Cardiac muscle cell (in vitro differentiated cells and primary cell): ENCODE measurements around the gene GALNT10. TPM values are rescaled to one million over a fixed set of nuclear protein-coding genes. Genes with fewer than 3 reads are reported as not detected.

Experiments
- DNase-seq, 2 donors: peaks; one replicate each; pipeline versions ENCODE4 v3.0.0 to v3.0.0-alpha.2; 2010 to 2017; ENCODE audit warnings: low read depth in 1 of 2, low spot score in 1 of 2
- H3K27ac ChIP-seq: fragments of 200-600 bp; sonication (generic); 2 replicates; pipeline ENCODE4 v1.5.1; 2016
- H3K27me3 ChIP-seq: fragments of 200-600 bp; sonication (generic); 2 replicates; pipeline ENCODE4 v1.6.0; 2016; ENCODE audit warnings: control low read depth
- H3K36me3 ChIP-seq: fragments of 200-600 bp; sonication (generic); 2 replicates; pipeline ENCODE4 v1.5.1; 2016; ENCODE audit warnings: control low read depth
- H3K4me1 ChIP-seq: fragments of 200-600 bp; sonication (generic); 2 replicates; pipeline ENCODE4 v1.8.1; 2017; ENCODE audit warnings: low read depth, mild to moderate bottlenecking, mixed run types
- H3K4me3 ChIP-seq: fragments of 200-600 bp; sonication (generic); 2 replicates; pipeline ENCODE4 v1.5.1; 2016; ENCODE audit warnings: mild to moderate bottlenecking
- H3K9me3 ChIP-seq: fragments of 200-600 bp; sonication (generic); 2 replicates; pipeline ENCODE4 v1.5.1; 2017; ENCODE audit warnings: low read depth, mild to moderate bottlenecking, control low read depth
- polyA plus RNA-seq: library from polyadenylated mRNA; unstranded; fragments of >200 nt; fragmentation: Nextera tagmentation; extraction: Ambion mirVana; gene quantifications from 2 replicates; pipeline ENCODE4 v1.2.1, GENCODE V29; 2016
- total RNA-seq: library from RNA; depleted of rRNA; stranded (reverse); fragments of >200 nt; gene quantifications from 2 replicates; pipeline ENCODE4 v1.2.3, GENCODE V29; 2016
- TF ChIP-seq, protein P1 (sequence below): IDR thresholded peaks from 2 replicates; pipeline ENCODE4 v1.5.1; 2012; ENCODE audit warnings: low read depth, mild to moderate bottlenecking, low read length

The GALNT10 gene
- total and polyA plus RNA-seq, 2 experiments from 2014 or later: 8.2 TPM

- H3K27ac ChIP-seq: no peak overlapping the region
- TF ChIP-seq, protein P1, sequence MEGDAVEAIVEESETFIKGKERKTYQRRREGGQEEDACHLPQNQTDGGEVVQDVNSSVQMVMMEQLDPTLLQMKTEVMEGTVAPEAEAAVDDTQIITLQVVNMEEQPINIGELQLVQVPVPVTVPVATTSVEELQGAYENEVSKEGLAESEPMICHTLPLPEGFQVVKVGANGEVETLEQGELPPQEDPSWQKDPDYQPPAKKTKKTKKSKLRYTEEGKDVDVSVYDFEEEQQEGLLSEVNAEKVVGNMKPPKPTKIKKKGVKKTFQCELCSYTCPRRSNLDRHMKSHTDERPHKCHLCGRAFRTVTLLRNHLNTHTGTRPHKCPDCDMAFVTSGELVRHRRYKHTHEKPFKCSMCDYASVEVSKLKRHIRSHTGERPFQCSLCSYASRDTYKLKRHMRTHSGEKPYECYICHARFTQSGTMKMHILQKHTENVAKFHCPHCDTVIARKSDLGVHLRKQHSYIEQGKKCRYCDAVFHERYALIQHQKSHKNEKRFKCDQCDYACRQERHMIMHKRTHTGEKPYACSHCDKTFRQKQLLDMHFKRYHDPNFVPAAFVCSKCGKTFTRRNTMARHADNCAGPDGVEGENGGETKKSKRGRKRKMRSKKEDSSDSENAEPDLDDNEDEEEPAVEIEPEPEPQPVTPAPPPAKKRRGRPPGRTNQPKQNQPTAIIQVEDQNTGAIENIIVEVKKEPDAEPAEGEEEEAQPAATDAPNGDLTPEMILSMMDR: no peak
Measured at GRCh38 chr5:154273963-154274827, 83.7 kb downstream of the GALNT10 start.

DNA sequence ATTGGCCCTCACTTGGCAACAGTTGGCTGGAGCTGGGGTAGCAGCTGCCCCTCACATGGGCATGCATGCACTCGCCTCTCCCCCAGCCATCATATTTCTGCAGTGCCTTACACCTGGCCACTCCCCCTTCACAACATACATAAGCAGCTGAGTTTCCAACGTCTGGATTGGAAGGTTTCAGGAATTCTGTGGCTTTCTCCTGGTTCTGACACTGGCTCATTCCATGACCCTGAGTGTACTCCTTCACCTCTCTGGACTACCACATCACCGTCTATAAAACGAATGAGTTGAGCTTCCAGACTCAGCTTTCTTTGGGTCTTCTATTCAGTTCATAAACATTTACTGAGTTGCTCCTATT is 84.3 kb downstream of the GALNT10 start:
- Histone ChIP-seq H3K4me3 (no peak overlapping the region), H3K4me1 (peaks cover 14% of the 10 kb centered on the region), H3K27ac (no peak overlapping the region), H3K36me3 (no peaks in the 10 kb centered on the region), H3K27me3 (no peaks in the 10 kb centered on the region), H3K9me3 (no peaks in the 10 kb centered on the region)
- TF ChIP-seq, protein P1: no peak
- DNase-seq: no peak

More at GRCh38 chr5:154273963-154274827, 83.7 kb downstream of the GALNT10 start:
- H3K36me3 ChIP-seq: no peaks in the 10 kb centered on the region
- no peak for DNase-seq
- peaks cover 14% of the 10 kb centered on the region for H3K4me1 ChIP-seq
- no peak overlapping the region for H3K4me3 ChIP-seq
- H3K27me3 ChIP-seq: no peaks in the 10 kb centered on the region
- H3K9me3 ChIP-seq: no peaks in the 10 kb centered on the region

- H3K4me1 ChIP-seq: peaks cover 14% of the 10 kb centered on the region
- H3K4me3 ChIP-seq: no peak overlapping the region
- H3K36me3 ChIP-seq: no peaks in the 10 kb centered on the region
- no peaks in the 10 kb centered on the region for H3K27me3 ChIP-seq
- TF ChIP-seq, protein P1: no peak
- H3K9me3 ChIP-seq: no peaks in the 10 kb centered on the region
- H3K27ac ChIP-seq: no peak overlapping the region
- DNase-seq: no peak
Measured at GRCh38 chr5:154275566-154275965, 85.0 kb downstream of the GALNT10 start.

GRCh38 chr5:154276261-154276972 is 85.9 kb downstream of the GALNT10 start:
- TF ChIP-seq, protein P1: no peak
- no peak overlapping the region for H3K27ac ChIP-seq
- no peaks in the 10 kb centered on the region for H3K9me3 ChIP-seq
- H3K4me3 ChIP-seq: no peak overlapping the region
- H3K36me3 ChIP-seq: no peaks in the 10 kb centered on the region
- H3K4me1 ChIP-seq: peaks cover 14% of the 10 kb centered on the region
- no peaks in the 10 kb centered on the region for H3K27me3 ChIP-seq
- DNase-seq: no peak

- Histone ChIP-seq H3K27ac (no peak overlapping the region), H3K36me3 (no peaks in the 10 kb centered on the region), H3K4me1 (peaks cover 14% of the 10 kb centered on the region), H3K4me3 (no peak overlapping the region), H3K9me3 (no peaks in the 10 kb centered on the region), H3K27me3 (no peaks in the 10 kb centered on the region)
- DNase-seq: peak in 1 of 2 donors; percentile 96
- TF ChIP-seq, protein P1: no peak
Measured at GRCh38 chr5:154276973-154277331, 86.4 kb downstream of the GALNT10 start.
